OCI-LY7 (cell line): Measurements from ENCODE around the gene NPB. TPM values are rescaled to one million over a fixed set of nuclear protein-coding genes. Genes with fewer than 3 reads are reported as not detected.

Experiments
- BruUV-seq: library from RNA; stranded (reverse); fragments of 400-500 nt; replicated peaks from 2 replicates; lab custom pipeline; 2021; lab: Mats Ljungman, UMichigan
- CTCF ChIA-PET: fragments of 300-600 bp; sonication (Branson Sonifier 250); formaldehyde crosslinking; loops from one replicate; lab custom pipeline; 2022; ENCODE audit warnings: antibody characterized with exemption; ENCODE audit not compliant: unreplicated experiment; lab: Charles Lee
- POLR2A ChIA-PET: fragments of 300-600 bp; sonication (Branson Sonifier 250); formaldehyde crosslinking; loops from one replicate; lab custom pipeline; 2022; ENCODE audit warnings: antibody characterized with exemption; lab: Charles Lee
- DNase-seq: peaks from one replicate; pipeline ENCODE4 v3.0.0-alpha.2; 2015; ENCODE audit warnings: low spot score
- H2AFZ ChIP-seq: fragments of 200-600 bp; sonication (generic), shearing (Covaris generic); 2 replicates; pipeline ENCODE4 v1.6.1; 2014; ENCODE audit warnings: mild to moderate bottlenecking, antibody characterized with exemption, low read length, moderate library complexity
- H3K27ac ChIP-seq: fragments of 200-600 bp; sonication (generic); 2 replicates; pipeline ENCODE4 v1.5.1; 2014; ENCODE audit warnings: mixed run types, low read depth, mild to moderate bottlenecking, moderate library complexity, low read length, inconsistent platforms; ENCODE audit not compliant: poor library complexity, severe bottlenecking
- H3K36me3 ChIP-seq: fragments of 200-600 bp; sonication (generic); 2 replicates; pipeline ENCODE4 v1.6.1; 2014; ENCODE audit warnings: mild to moderate bottlenecking, antibody characterized with exemption, low read length, moderate library complexity, mixed read lengths; ENCODE audit not compliant: insufficient read depth
- H3K4me1 ChIP-seq: fragments of 200-600 bp; sonication (generic); 2 replicates; pipeline ENCODE4 v1.5.1; 2014; ENCODE audit warnings: mild to moderate bottlenecking, low read length; ENCODE audit not compliant: insufficient read depth, poor library complexity, severe bottlenecking
- H3K4me2 ChIP-seq: fragments of 200-600 bp; sonication (generic); 2 replicates; pipeline ENCODE4 v1.6.1; 2014; ENCODE audit warnings: mild to moderate bottlenecking, low read length
- H3K4me3 ChIP-seq: fragments of 200-600 bp; sonication (generic); 2 replicates; pipeline ENCODE4 v1.5.1; 2014; ENCODE audit warnings: mild to moderate bottlenecking, low read depth, low read length; ENCODE audit not compliant: poor library complexity, severe bottlenecking
- H3K79me2 ChIP-seq: fragments of 200-600 bp; sonication (generic); 2 replicates; pipeline ENCODE4 v1.6.1; 2016; ENCODE audit warnings: low read depth, mild to moderate bottlenecking, low read length, moderate library complexity, mixed read lengths; ENCODE audit not compliant: insufficient read depth
- H3K9me2 ChIP-seq: fragments of 200-600 bp; sonication (generic); 2 replicates; pipeline ENCODE4 v1.6.1; 2016; ENCODE audit warnings: mild to moderate bottlenecking, low read length, mixed read lengths; ENCODE audit not compliant: insufficient read depth
- H3K9me3 ChIP-seq: fragments of 200-600 bp; sonication (generic); 2 replicates; pipeline ENCODE4 v1.6.1; 2014; ENCODE audit warnings: mild to moderate bottlenecking, mixed run types, low read length, mixed read lengths
- H4K20me1 ChIP-seq: fragments of 200-600 bp; sonication (generic); 2 replicates; pipeline ENCODE4 v1.6.1; 2014; ENCODE audit warnings: mild to moderate bottlenecking, antibody characterized with exemption, low read length, moderate library complexity, mixed read lengths; ENCODE audit not compliant: insufficient read depth
- EZH2phosphoT487 ChIP-seq: fragments of 200-600 bp; sonication (generic); IDR thresholded peaks from 2 replicates; pipeline ENCODE4 v1.6.1; 2018; ENCODE audit warnings: low read depth, borderline replicate concordance, mild to moderate bottlenecking, mixed run types, antibody characterized with exemption, low read length, moderate library complexity, mixed read lengths
- intact Hi-C: fragments of 100-400 bp; cut with micrococcal nuclease; formaldehyde crosslinking; loops from one replicate; pipeline ENCODE4 v1.10.0; 2022; ENCODE audit not compliant: unreplicated experiment
- total RNA-seq, 2 experiments: library from RNA; depleted of rRNA in 1 of 2; stranded (reverse); fragments of >200 nt in 1 of 2; shearing (Covaris generic) in 1 of 2; gene quantifications; 2 replicates each; pipeline ENCODE4 v1.2.3, GENCODE V29; 2014 to 2022
- TF ChIP-seq, protein P1 (sequence below): fragments of 200-600 bp; sonication (generic); conservative IDR thresholded peaks from 2 replicates; pipeline ENCODE4 v1.5.1; 2014; ENCODE audit warnings: mild to moderate bottlenecking, antibody characterized with exemption, low read length, moderate library complexity, mixed read lengths

NPB gene
- total RNA-seq, 2 experiments from 2014 or later, result 2.8 to 3.2 TPM

DNA sequence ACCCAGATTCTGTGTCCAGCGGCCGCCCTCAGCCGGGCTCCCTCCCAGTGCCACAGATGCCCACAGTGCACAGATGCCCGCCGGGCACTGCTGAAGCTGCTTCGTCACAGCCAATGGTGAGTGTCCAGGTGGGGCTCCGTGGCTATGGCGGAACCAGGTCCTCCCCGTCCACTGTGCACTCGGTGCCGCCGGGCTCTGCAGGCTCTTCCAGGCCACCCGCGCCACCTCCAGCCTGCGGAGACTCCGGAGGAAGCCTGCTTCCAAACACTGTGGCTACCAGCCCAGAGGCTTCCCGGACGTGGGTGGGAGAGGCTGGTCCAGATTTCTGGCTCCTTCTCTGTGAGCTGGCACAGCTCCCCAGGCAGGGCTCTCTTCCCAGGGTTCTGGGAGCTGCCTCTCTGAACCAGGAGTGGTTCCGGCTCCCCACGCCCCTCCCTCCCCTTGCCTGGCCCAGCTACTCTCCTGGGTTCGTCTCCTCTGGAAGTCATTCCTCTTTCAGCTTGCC lies 37.9 kb downstream of the NPB start:
- no peak overlapping the region for H3K27ac ChIP-seq
- no peak overlapping the region for H3K4me2 ChIP-seq
- H3K4me1 ChIP-seq, result peaks cover 46% of the 10 kb centered on the region
- H3K9me3 ChIP-seq, result no peaks in the 10 kb centered on the region
- ChIA-PET POLR2A (no interaction called here), CTCF (no interaction called here)
- no peaks in the 10 kb centered on the region for H3K9me2 ChIP-seq
- no peak for DNase-seq
- intact Hi-C loops, result no loop called here
- TF ChIP-seq, protein P1, sequence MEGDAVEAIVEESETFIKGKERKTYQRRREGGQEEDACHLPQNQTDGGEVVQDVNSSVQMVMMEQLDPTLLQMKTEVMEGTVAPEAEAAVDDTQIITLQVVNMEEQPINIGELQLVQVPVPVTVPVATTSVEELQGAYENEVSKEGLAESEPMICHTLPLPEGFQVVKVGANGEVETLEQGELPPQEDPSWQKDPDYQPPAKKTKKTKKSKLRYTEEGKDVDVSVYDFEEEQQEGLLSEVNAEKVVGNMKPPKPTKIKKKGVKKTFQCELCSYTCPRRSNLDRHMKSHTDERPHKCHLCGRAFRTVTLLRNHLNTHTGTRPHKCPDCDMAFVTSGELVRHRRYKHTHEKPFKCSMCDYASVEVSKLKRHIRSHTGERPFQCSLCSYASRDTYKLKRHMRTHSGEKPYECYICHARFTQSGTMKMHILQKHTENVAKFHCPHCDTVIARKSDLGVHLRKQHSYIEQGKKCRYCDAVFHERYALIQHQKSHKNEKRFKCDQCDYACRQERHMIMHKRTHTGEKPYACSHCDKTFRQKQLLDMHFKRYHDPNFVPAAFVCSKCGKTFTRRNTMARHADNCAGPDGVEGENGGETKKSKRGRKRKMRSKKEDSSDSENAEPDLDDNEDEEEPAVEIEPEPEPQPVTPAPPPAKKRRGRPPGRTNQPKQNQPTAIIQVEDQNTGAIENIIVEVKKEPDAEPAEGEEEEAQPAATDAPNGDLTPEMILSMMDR, result no peak
- TF ChIP-seq EZH2phosphoT487, result no peak
- H3K36me3 ChIP-seq, result peaks cover 10% of the 10 kb centered on the region
- H3K4me3 ChIP-seq, result no peak overlapping the region
- no peak overlapping the region for H2AFZ ChIP-seq
- no peaks in the 10 kb centered on the region for H4K20me1 ChIP-seq
- BruUV-seq, result no TSS peak
- peaks cover 6% of the 10 kb centered on the region; the same call in 1 of the 2 replicates for H3K79me2 ChIP-seq

DNA sequence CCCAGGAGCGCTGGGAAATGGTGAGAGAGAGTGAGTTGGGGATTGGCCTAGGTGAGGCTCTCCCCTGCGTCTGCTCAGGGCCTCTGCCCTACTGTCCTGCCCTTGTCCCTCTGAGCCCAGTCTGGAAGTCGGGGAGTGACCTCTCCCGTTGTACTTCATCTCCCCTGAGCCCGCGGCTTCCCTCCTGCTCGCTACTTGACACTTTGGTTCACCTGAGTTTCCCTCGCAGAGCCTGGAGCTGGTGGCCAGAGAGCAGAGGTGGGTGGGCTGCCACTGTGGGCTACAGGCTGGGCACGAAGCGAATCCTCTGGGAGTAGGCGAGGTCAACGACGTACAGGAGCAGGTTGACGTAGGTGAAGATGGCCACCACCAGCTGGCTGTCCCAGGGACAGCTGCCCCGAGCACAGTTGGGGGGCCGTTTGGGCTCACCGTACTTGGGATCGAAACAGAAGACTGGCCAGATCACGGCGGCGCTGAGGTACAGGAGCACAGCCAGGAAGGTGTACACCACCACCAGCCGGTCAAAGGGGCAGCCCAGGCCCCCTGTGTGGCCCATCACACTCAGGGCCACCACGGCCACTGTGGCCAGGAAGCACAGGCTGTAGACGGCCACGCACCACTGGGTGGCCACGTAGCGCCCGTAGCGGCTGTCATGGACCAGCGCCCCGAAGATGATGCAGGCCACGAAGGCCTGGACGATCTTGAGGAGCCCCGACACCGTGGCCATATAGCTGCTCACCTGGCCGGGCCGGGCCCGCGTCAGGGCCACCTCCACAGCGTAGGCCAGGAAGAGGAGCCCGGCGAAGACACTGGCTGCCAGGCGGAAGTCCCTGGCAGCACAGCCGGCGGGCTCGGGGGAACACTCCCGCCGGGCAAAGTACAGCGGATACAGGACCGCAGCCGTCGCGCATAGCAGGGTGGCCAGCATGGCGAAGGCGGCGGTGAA lies 38.8 kb downstream of the NPB start:
- no peak for TF ChIP-seq EZH2phosphoT487
- TF ChIP-seq, protein P1, result no peak
- Histone ChIP-seq H3K79me2 (peaks cover 6% of the 10 kb centered on the region; the same call in 1 of the 2 replicates), H3K4me2 (no peak overlapping the region), H3K36me3 (peaks cover under 1% of the 10 kb centered on the region; the same call in 1 of the 2 replicates), H3K9me2 (no peaks in the 10 kb centered on the region), H2AFZ (no peak overlapping the region), H3K4me3 (no peak overlapping the region), H3K27ac (no peak overlapping the region), H3K9me3 (no peaks in the 10 kb centered on the region), H4K20me1 (no peaks in the 10 kb centered on the region), H3K4me1 (peaks cover 43% of the 10 kb centered on the region)
- ChIA-PET CTCF (no interaction called here), POLR2A (no interaction called here)
- DNase-seq, result no peak
- intact Hi-C loops, result no loop called here
- no TSS peak for BruUV-seq
